Activated B cell treated with CpG ODN at 0.5 μM for 24 hours (primary cell): ENCODE results near the gene LASP1. TPM values are rescaled to one million over a fixed set of nuclear protein-coding genes. Genes with fewer than 3 reads are reported as not detected.
"Not testable (repeated sequence)": the region's sequence is repeated elsewhere in the genome, so short reads cannot be mapped to it uniquely, and the experiment has no call there.

Experiments
- ATAC-seq: fragments of 200-7000 bp; cut with Tn5 transposase; one replicate; pipeline ENCODE4 v1.10.0; 2021; ENCODE audit warnings: low read depth, mild to moderate bottlenecking, moderate library complexity
- CTCF ChIA-PET: fragments of 350-600 bp; sonication (Branson Sonifier 250); formaldehyde crosslinking; loops from one replicate; lab custom pipeline; 2021; ENCODE audit warnings: antibody characterized with exemption; lab: Charles Lee
- POLR2A ChIA-PET: fragments of 350-600 bp; sonication (Branson Sonifier 250); formaldehyde crosslinking; loops from one replicate; lab custom pipeline; 2021; ENCODE audit warnings: antibody characterized with exemption; lab: Charles Lee
- DNase-seq: peaks from one replicate; pipeline ENCODE4 v3.0.0; 2022
- H3K27ac Mint-ChIP-seq: one replicate; pipeline ENCODE4 v1.8.0; 2020; ENCODE audit warnings: mixed read lengths
- H3K27me3 Mint-ChIP-seq: one replicate; pipeline ENCODE4 v1.8.0; 2021; ENCODE audit warnings: mixed read lengths
- H3K36me3 Mint-ChIP-seq: one replicate; pipeline ENCODE4 v1.8.0; 2021; ENCODE audit warnings: low read depth, mixed read lengths
- H3K4me1 Mint-ChIP-seq: one replicate; pipeline ENCODE4 v1.8.0; 2021; ENCODE audit warnings: mixed read lengths
- H3K4me3 Mint-ChIP-seq: one replicate; pipeline ENCODE4 v1.8.0; 2020; ENCODE audit warnings: mild to moderate bottlenecking, mixed read lengths
- H3K9me3 Mint-ChIP-seq: one replicate; pipeline ENCODE4 v1.8.0; 2020; ENCODE audit warnings: mixed read lengths
- CTCF ChIP-seq: fragments of 200-600 bp; IDR thresholded peaks from one replicate; pipeline ENCODE4 v1.8.0; 2022; ENCODE audit warnings: antibody characterized with exemption, mild to moderate bottlenecking
- intact Hi-C: fragments of 100-400 bp; cut with micrococcal nuclease; formaldehyde crosslinking; loops from one replicate; pipeline ENCODE4 v1.15.1; 2024
- total RNA-seq: library from RNA; stranded (reverse); gene quantifications from 2 replicates; pipeline ENCODE4 v1.2.3, GENCODE V29; 2022

Gene LASP1
- total RNA-seq, 1 donor from 2014 or later = 127 TPM

GRCh38 chr17:38943607-38944006, 73.7 kb downstream of the LASP1 start:
- no peaks in the 10 kb centered on the region for H3K36me3 Mint-ChIP-seq
- DNase-seq (no peak), ATAC-seq (no peak)

GRCh38 chr17:38947189-38947588, 77.3 kb downstream of the LASP1 start:
- H3K36me3 Mint-ChIP-seq = no peaks in the 10 kb centered on the region
- ATAC-seq = no peak
- CTCF ChIA-PET = no interaction called here
- intact Hi-C loops = no loop called here
- peaks cover 4% of the 10 kb centered on the region for H3K4me1 Mint-ChIP-seq
- POLR2A ChIA-PET = interaction anchor here (0.7 kb wide), 1 partner anchor 84 kb away, joined by 4 read pairs; no protein-coding TSS in a partner anchor
- no peak for TF ChIP-seq CTCF
- no peak overlapping the region for H3K27ac Mint-ChIP-seq
- peaks cover 2% of the 10 kb centered on the region for H3K27me3 Mint-ChIP-seq
- no peak overlapping the region for H3K4me3 Mint-ChIP-seq
- no peak for DNase-seq
- H3K9me3 Mint-ChIP-seq = no peaks in the 10 kb centered on the region

More at GRCh38 chr17:38943607-38944006, 73.7 kb downstream of the LASP1 start:
- ChIA-PET CTCF (no interaction called here), POLR2A (interaction anchor here (1.6 kb wide), 1 partner anchor 24 kb away, joined by 4 read pairs; the partner anchor contains the start of gene FBXO47)
- Mint-ChIP-seq H3K27me3 (no peaks in the 10 kb centered on the region), H3K9me3 (no peaks in the 10 kb centered on the region), H3K27ac (no peak overlapping the region), H3K4me3 (no peak overlapping the region), H3K4me1 (peaks cover 4% of the 10 kb centered on the region)
- TF ChIP-seq CTCF = no peak
- intact Hi-C loops = no loop called here

GRCh38 chr17:38953800-38954199, 83.9 kb downstream of the LASP1 start:
- CTCF ChIA-PET, DNase-seq, intact Hi-C loops, POLR2A ChIA-PET, H3K27ac Mint-ChIP-seq, H3K4me1 Mint-ChIP-seq, H3K4me3 Mint-ChIP-seq, ATAC-seq, H3K27me3 Mint-ChIP-seq, H3K9me3 Mint-ChIP-seq, H3K36me3 Mint-ChIP-seq: not testable (repeated sequence)

GRCh38 chr17:38958326-38958725, 88.5 kb downstream of the LASP1 start:
- intact Hi-C loops = no loop called here
- ChIA-PET CTCF (no interaction called here), POLR2A (no interaction called here)
- Mint-ChIP-seq H3K9me3 (no peaks in the 10 kb centered on the region), H3K4me1 (no peaks in the 10 kb centered on the region), H3K36me3 (no peaks in the 10 kb centered on the region), H3K27ac (no peak overlapping the region), H3K27me3 (no peaks in the 10 kb centered on the region), H3K4me3 (no peak overlapping the region)
- no peak for TF ChIP-seq CTCF
- DNase-seq = no peak
- ATAC-seq = no peak

DNA sequence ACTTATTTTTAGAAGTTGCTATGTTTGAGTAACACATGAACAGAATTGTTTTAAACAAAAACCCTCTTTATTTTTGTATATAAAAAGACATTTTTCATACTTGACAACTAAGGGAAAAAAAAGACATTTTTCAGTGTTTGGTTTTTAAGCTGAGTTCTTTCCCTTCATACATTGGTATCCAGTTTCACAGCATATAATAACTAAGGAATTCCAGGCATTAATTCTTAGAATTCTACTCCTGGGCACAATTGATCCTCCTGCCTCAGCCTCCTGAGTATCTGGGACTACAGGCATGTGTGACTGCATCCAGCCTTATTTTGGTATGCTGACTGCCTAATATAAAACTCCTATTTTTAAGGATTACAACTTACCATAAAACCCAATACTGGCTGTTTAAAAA, 88.9 kb downstream of the LASP1 start:
- H3K4me3 Mint-ChIP-seq = no peak overlapping the region
- no peaks in the 10 kb centered on the region for H3K4me1 Mint-ChIP-seq
- H3K9me3 Mint-ChIP-seq = no peaks in the 10 kb centered on the region
- CTCF ChIA-PET = no interaction called here
- no peaks in the 10 kb centered on the region for H3K36me3 Mint-ChIP-seq
- no peak for TF ChIP-seq CTCF
- no peak for ATAC-seq
- intact Hi-C loops = no loop called here
- no peak overlapping the region for H3K27ac Mint-ChIP-seq
- DNase-seq = no peak
- POLR2A ChIA-PET = no interaction called here
- H3K27me3 Mint-ChIP-seq = no peaks in the 10 kb centered on the region

DNA sequence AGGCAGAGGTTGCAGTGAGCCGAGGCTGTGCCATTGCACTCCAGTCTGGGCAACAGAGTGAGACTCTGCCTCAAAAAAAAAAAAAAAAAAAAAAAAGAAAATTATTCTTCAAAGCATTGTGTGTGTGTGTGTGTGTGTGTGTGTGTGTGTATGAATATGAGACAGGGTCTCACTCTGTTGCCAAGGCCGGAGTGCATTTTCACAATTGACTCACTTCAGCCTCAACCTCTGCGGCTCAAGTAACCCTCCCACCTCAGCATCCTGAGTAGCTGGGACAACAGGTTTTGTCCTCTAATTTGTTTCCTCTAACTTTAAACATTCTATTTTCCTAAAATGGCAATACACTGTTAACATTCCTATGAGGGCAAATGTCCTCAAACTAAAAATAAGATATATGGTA, 89.7 kb downstream of the LASP1 start:
- intact Hi-C loops = no loop called here
- no peak for TF ChIP-seq CTCF
- H3K4me3 Mint-ChIP-seq = no peak overlapping the region
- ATAC-seq (no peak), DNase-seq (no peak)
- ChIA-PET POLR2A (no interaction called here), CTCF (no interaction called here)
- no peaks in the 10 kb centered on the region for H3K4me1 Mint-ChIP-seq
- no peaks in the 10 kb centered on the region for H3K27me3 Mint-ChIP-seq
- no peaks in the 10 kb centered on the region for H3K36me3 Mint-ChIP-seq
- no peaks in the 10 kb centered on the region for H3K9me3 Mint-ChIP-seq
- H3K27ac Mint-ChIP-seq = no peak overlapping the region
